Ovary (tissue), 9 donors: ENCODE measurements around the gene TUBB1. TPM values are rescaled to one million over a fixed set of nuclear protein-coding genes. Genes with fewer than 3 reads are reported as not detected.

Source experiments
- DNase-seq, 5 donors: peaks; one replicate each; pipeline ENCODE4 v3.0.0-alpha.2; 2019 to 2020
- H3K27ac ChIP-seq, 2 donors: fragments of 200-600 bp; one replicate each; pipeline versions ENCODE4 v1.5.1 to v1.8.0; 2019 to 2022
- H3K27me3 ChIP-seq: fragments of 200-600 bp; one replicate; pipeline ENCODE4 v1.8.0; 2022
- H3K36me3 ChIP-seq: fragments of 200-600 bp; sonication (generic); one replicate; pipeline ENCODE4 v1.5.1; 2019
- H3K4me1 ChIP-seq: one replicate; pipeline ENCODE4 v1.8.1; 2013; ENCODE audit warnings: mild to moderate bottlenecking, moderate library complexity; ENCODE audit not compliant: insufficient read depth
- H3K4me3 ChIP-seq: fragments of 200-600 bp; sonication (generic); one replicate; pipeline ENCODE4 v1.5.1; 2017
- H3K9me3 ChIP-seq, 2 donors: fragments of 200-600 bp in 1 of 2; sonication (generic) in 1 of 2; one replicate each; pipeline versions ENCODE4 v1.5.1 to v1.8.1; 2013 to 2019; ENCODE audit warnings: mild to moderate bottlenecking in 1 of 2, moderate library complexity in 1 of 2
- EP300 ChIP-seq: sonication (generic); formaldehyde crosslinking; IDR thresholded peaks from one replicate; pipeline ENCODE4 v1.6.1; 2017; ENCODE audit warnings: antibody characterized with exemption
- POLR2A ChIP-seq: fragments of 450-650 bp; IDR thresholded peaks from one replicate; pipeline ENCODE4 v1.6.1; 2017; ENCODE audit warnings: antibody characterized with exemption, mild to moderate bottlenecking, moderate library complexity
- WGBS, 3 donors: extraction: QIAGEN DNeasy Blood & Tissue Kit in 1 of 3; methylation state at CpG; one replicate each; pipeline versions ENCODE4 v1.1.5 to v1.1.7; 2013 to 2017; 5-methylcytosine and 5-hydroxymethylcytosine counted together
- intact Hi-C, 4 donors: fragments of 100-400 bp; cut with DNase I; formaldehyde crosslinking; loops; one replicate each; pipeline versions ENCODE4 v1.11.0 to v1.15.1; 2022 to 2023
- polyA plus RNA-seq, 2 donors: library from polyadenylated mRNA; stranded (reverse); fragments of 200-250 nt in 1 of 2; fragments of 350-450 nt in 1 of 2; fragmentation: Illumina TruSeq in 1 of 2; extraction: RNeasy Lipid Tissue Mini Kit (QIAGEN cat#74804) in 1 of 2; gene quantifications; one replicate each; pipeline ENCODE4 v1.2.3, GENCODE V29; 2013 to 2014
- total RNA-seq, 7 donors: library from RNA; depleted of rRNA in 2 of 7; stranded (reverse); fragments of >200 nt in 2 of 7; fragmentation: NEBNext Ultra II Directional in 3 of 7; extraction: Animal tissue kit (Norgen Biotek cat#: 25700) in 3 of 7; gene quantifications; one replicate each; pipeline versions ENCODE4 v1.1.0 to v1.2.4, GENCODE V29; 2016 to 2023
- TF ChIP-seq, protein P1 (sequence below), 3 donors: fragments of 450-650 bp in 2 of 3; fragments of 200-600 bp in 1 of 3; IDR thresholded peaks; one replicate each; pipeline versions ENCODE4 v1.5.1 to v1.8.0; 2016 to 2022; ENCODE audit warnings: antibody characterized with exemption in 3 of 3, mild to moderate bottlenecking in 1 of 3
- donor health status: DM: no; HTN: no; CAD: no; lungs with moderate emphysema.
- donor health status: DM: no; HTN: no; CAD: no.
- donor health status: Bipolar disorder and iron deficiency.
- donor health status: DM: yes; HTN: yes; CAD: no.
- donor health status: DM: no; HTN: no; CAD: no.
- donor health status: DM: yes; HTN: yes; CAD: no.

Gene TUBB1
- total and polyA plus RNA-seq, 9 donors, result 0.02 to 0.17 (median 0.12) TPM; not detected in 2

DNA sequence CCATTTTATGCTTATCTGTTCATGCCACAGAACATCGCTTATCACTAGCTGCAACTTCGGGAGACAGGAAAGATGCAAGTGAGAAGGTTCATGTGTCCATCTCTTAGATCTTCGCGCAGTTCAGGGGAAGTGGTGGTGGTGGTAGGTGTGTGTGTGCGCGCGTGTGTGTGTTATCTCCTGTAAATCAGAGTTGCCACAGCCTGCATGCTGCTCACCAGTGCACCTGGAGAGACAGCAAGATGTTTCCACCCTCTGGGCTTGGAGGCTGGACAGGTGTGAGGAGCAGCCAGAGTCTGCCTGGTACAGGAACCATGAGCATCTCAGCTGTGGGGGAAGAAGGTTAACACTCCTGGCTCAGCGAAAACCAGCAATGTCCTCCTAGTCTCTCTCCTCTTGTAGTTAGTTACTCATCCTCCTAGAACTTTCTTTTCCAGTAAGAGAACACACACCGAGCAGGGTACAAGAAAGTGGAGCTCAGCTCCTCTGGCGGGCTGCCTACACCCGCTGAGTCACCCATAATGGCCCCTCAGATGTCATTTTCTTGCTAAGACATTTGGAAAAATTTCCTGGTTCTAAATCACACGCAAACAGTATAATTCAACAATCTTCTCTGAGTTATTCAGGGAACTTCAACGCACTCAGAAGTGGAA lies 5.1 kb upstream of the TUBB1 start:
- DNase-seq, result no peak
- intact Hi-C loops, result no loop called here
- Histone ChIP-seq H3K9me3 (no peaks in the 10 kb centered on the region), H3K4me1 (peaks cover 7% of the 10 kb centered on the region), H3K4me3 (no peak overlapping the region), H3K27ac (no peak overlapping the region), H3K27me3 (no peaks in the 10 kb centered on the region), H3K36me3 (no peaks in the 10 kb centered on the region)
- TF ChIP-seq, protein P1, sequence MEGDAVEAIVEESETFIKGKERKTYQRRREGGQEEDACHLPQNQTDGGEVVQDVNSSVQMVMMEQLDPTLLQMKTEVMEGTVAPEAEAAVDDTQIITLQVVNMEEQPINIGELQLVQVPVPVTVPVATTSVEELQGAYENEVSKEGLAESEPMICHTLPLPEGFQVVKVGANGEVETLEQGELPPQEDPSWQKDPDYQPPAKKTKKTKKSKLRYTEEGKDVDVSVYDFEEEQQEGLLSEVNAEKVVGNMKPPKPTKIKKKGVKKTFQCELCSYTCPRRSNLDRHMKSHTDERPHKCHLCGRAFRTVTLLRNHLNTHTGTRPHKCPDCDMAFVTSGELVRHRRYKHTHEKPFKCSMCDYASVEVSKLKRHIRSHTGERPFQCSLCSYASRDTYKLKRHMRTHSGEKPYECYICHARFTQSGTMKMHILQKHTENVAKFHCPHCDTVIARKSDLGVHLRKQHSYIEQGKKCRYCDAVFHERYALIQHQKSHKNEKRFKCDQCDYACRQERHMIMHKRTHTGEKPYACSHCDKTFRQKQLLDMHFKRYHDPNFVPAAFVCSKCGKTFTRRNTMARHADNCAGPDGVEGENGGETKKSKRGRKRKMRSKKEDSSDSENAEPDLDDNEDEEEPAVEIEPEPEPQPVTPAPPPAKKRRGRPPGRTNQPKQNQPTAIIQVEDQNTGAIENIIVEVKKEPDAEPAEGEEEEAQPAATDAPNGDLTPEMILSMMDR (IDR thresholded peaks at IDR 0.05), result no peak
- TF ChIP-seq EP300, result no peak
- WGBS, 3 donors, result 75 to 77% (median 77%) methylated on average over 13 of the region's 13 CpGs

DNA sequence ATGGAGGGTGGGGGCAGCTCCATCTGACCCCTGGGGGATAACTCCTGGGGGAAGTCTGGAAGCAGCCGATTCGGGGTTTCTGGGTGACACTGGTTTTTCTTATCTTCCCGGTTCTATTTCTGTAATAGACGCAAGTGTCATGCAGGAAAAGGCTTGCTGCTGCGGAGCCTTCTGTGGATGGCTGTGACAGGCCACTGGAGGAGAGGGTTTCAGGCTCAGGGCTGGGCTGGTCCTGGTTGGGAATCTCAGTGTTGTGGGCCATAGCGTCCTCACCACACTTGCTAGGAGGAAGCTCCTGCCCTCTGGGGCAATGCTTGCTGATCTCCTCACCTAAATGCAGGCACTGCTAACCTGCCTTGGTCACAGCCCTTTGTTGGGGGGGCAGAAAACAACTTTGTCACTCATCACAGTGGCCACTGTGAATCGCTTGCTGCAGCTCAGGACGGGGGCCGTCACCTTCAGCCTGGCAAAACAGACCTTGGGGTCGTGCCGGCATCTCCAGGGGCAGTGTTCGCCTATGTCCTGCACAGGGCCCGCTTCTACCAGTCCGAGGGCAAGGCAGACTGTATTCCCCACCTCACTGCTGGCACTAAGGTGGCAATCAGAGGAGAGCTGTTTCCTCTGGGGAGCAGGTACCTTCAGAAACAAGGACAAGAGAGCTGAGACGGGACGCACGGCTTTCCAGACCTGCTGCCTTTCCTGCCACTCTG lies 4.4 kb upstream of the TUBB1 start:
- H3K4me3 ChIP-seq, result no peak overlapping the region
- no peaks in the 10 kb centered on the region for H3K36me3 ChIP-seq
- H3K27me3 ChIP-seq, result no peaks in the 10 kb centered on the region
- DNase-seq, result no peak
- H3K27ac ChIP-seq, result no peak overlapping the region
- peaks cover 7% of the 10 kb centered on the region for H3K4me1 ChIP-seq
- WGBS, 3 donors, result 89 to 96% (median 90%) methylated on average over 17 of the region's 17 CpGs
- TF ChIP-seq, protein P1 (IDR thresholded peaks at IDR 0.05), result no peak
- no peak for TF ChIP-seq EP300
- TF ChIP-seq POLR2A, result no peak
- intact Hi-C loops, result no loop called here
- H3K9me3 ChIP-seq, result no peaks in the 10 kb centered on the region

DNA sequence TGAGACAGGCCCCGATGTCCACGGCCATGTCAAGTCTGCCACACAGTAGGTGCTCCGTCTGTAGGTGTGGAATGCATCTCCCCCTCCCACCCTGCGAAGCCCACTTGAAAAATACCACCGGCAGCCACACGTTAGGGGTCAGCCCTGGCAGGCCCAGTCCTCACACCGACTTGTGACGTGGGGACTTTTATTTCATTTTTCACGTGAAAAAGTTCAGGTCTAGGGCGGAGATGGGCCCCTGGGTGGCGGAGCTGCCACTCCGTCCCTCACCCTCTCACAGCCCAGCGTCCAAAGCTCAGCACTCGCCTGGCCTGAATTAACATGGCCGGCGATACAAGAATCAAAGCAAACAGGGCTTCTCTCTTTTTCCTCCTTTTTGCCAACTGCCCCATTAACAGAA lies 3.8 kb upstream of the TUBB1 start:
- Histone ChIP-seq H3K4me1 (peaks cover 7% of the 10 kb centered on the region), H3K27me3 (no peaks in the 10 kb centered on the region), H3K36me3 (no peaks in the 10 kb centered on the region), H3K9me3 (no peaks in the 10 kb centered on the region), H3K4me3 (no peak overlapping the region), H3K27ac (no peak overlapping the region)
- 90 to 94% (median 93%) methylated on average over 16 of the region's 16 CpGs for WGBS, 3 donors
- TF ChIP-seq, protein P1 (IDR thresholded peaks at IDR 0.05), result no peak
- TF ChIP-seq POLR2A, result no peak
- no peak for TF ChIP-seq EP300
- intact Hi-C loops, result no loop called here
- DNase-seq, result no peak

DNA sequence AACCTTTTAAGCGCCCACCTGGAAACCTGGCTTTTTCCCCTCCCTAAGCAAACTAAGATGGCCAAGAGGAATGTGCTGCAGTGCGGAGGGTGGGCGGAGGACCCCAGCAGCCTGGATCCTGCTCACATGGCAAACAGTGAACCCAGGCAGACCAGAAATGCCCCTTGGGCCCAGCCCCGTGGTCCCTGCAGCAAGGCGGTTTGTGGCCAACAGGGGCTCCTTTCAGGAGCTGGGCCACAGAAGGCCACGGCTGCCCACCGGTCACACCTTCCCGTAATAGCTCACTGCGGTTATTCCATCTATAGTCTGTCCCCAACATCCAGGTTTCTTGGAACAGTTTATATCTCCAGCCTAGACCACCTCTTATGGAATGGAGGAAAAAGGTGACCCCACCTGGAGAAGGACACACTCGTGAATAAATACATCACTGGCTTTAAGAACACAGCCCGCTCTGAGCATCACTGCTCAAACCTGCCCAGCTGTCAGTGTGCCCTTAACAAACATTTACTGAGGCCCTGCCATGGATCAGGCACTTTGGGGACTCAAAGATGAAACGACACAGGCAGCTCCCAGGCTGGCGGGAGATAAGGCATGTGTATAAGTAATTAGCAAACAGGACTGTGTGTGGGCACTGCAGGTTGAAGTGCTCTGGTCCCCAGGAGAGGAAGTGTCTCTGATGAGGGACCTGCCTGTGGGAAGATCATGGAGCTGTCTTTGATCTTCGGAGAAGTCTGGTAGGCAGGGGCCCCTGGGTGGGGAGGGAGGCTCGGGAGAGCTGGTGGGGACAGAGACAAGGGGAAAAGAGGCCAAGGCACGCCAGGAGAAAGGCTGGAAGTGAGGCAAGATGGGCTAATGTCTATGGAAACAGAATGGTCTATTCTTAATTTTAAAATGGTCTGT lies 3.2 kb upstream of the TUBB1 start:
- Histone ChIP-seq H3K27ac (peak overlapping the region in 1 of 2 donors; percentile 54), H3K4me1 (peaks cover 7% of the 10 kb centered on the region), H3K36me3 (no peaks in the 10 kb centered on the region), H3K9me3 (no peaks in the 10 kb centered on the region), H3K4me3 (no peak overlapping the region), H3K27me3 (no peaks in the 10 kb centered on the region)
- intact Hi-C loops, result no loop called here
- 82 to 88% (median 84%) methylated on average over 15 to 16 of the region's 16 CpGs for WGBS, 3 donors
- no peak for DNase-seq
- TF ChIP-seq, protein P1 (IDR thresholded peaks at IDR 0.05), result no peak
- no peak for TF ChIP-seq POLR2A
- TF ChIP-seq EP300, result no peak
